WTC11 (cell line): Measurements from ENCODE around the gene TSACC.

Experiments
- FOXK1 ChIP-seq: sonication (generic); formaldehyde crosslinking; IDR thresholded peaks from 2 replicates; pipeline ENCODE4 v1.8.0; 2022; ENCODE audit warnings: mild to moderate bottlenecking, moderate library complexity, missing genetic modification reagents
- RELA ChIP-seq: sonication (generic); formaldehyde crosslinking; IDR thresholded peaks from 2 replicates; pipeline ENCODE4 v1.8.1; 2022; ENCODE audit warnings: missing genetic modification reagents, mild to moderate bottlenecking, borderline replicate concordance
- ZBTB21 ChIP-seq: sonication (generic); formaldehyde crosslinking; IDR thresholded peaks from 2 replicates; pipeline ENCODE4 v1.8.1; 2023; ENCODE audit warnings: mild to moderate bottlenecking, missing genetic modification reagents, borderline replicate concordance
- ZNF121 ChIP-seq: sonication (generic); formaldehyde crosslinking; IDR thresholded peaks from 2 replicates; pipeline ENCODE4 v1.8.0; 2023; ENCODE audit warnings: missing genetic modification reagents
- ZNF317 ChIP-seq: sonication (generic); formaldehyde crosslinking; IDR thresholded peaks from 2 replicates; pipeline ENCODE4 v1.8.1; 2023; ENCODE audit warnings: low read depth, mild to moderate bottlenecking, moderate library complexity, missing genetic modification reagents, borderline replicate concordance
- TF ChIP-seq, protein P1 (sequence below): fragments of 200-600 bp; IDR thresholded peaks from 2 replicates; pipeline ENCODE4 v1.8.0; 2022; ENCODE audit warnings: antibody characterized with exemption
- TF ChIP-seq, protein P2 (sequence below): sonication (generic); formaldehyde crosslinking; IDR thresholded peaks from 2 replicates; pipeline ENCODE4 v1.8.1; 2023; ENCODE audit warnings: mild to moderate bottlenecking, missing genetic modification reagents
- TF ChIP-seq, protein P3 (sequence below): sonication (generic); formaldehyde crosslinking; conservative IDR thresholded peaks from 2 replicates; pipeline ENCODE4 v1.8.1; 2023; ENCODE audit warnings: mild to moderate bottlenecking, low read depth, missing genetic modification reagents, moderate library complexity
- TF ChIP-seq, protein P4 (sequence below): sonication (generic); formaldehyde crosslinking; IDR thresholded peaks from 2 replicates; pipeline ENCODE4 v1.8.0; 2022; ENCODE audit warnings: mild to moderate bottlenecking, missing genetic modification reagents

DNA sequence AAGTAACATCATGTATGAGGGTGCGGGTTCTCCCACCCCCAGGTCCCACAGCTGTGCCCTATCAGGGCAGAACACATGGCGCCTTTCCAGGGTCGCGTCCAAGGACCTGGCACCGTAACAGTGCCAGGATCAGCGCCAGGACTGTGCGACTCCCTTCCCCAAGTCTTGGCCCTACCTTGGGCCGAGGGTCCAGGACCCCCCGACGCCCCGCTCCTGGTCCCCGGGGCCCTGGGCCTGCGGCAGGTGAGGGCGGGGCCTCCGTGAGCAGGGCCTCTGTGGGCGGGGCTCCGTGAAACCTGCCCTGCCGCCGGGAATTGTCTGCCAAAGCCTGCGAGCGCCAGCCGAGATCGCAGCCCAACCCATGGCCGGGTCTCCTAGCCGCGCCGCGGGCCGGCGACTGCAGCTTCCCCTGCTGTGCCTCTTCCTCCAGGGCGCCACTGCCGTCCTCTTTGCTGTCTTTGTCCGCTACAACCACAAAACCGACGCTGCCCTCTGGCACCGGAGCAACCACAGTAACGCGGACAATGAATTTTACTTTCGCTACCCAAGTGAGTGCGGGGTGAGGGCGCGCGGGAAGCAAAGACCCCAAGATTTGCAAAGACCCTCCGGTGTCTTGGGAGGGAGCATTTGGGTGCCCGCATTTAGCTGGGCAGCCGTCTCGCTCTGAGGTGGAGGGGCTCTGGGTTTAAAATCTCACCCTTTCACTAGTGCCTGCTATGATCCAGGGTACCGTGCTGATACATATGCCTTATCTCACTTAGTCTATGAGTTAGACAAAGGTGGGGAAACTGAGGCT is 30.8 kb downstream of the TSACC start, which contains the start of gene RHBG:
- TF ChIP-seq, protein P1, sequence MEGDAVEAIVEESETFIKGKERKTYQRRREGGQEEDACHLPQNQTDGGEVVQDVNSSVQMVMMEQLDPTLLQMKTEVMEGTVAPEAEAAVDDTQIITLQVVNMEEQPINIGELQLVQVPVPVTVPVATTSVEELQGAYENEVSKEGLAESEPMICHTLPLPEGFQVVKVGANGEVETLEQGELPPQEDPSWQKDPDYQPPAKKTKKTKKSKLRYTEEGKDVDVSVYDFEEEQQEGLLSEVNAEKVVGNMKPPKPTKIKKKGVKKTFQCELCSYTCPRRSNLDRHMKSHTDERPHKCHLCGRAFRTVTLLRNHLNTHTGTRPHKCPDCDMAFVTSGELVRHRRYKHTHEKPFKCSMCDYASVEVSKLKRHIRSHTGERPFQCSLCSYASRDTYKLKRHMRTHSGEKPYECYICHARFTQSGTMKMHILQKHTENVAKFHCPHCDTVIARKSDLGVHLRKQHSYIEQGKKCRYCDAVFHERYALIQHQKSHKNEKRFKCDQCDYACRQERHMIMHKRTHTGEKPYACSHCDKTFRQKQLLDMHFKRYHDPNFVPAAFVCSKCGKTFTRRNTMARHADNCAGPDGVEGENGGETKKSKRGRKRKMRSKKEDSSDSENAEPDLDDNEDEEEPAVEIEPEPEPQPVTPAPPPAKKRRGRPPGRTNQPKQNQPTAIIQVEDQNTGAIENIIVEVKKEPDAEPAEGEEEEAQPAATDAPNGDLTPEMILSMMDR = no peak
- TF ChIP-seq ZBTB21 (CRISPR knock-in tag) (no peak), ZNF317 (CRISPR knock-in tag) (no peak), ZNF121 (CRISPR knock-in tag) (no peak), FOXK1 (no peak), RELA (no peak)
- TF ChIP-seq, protein P2, sequence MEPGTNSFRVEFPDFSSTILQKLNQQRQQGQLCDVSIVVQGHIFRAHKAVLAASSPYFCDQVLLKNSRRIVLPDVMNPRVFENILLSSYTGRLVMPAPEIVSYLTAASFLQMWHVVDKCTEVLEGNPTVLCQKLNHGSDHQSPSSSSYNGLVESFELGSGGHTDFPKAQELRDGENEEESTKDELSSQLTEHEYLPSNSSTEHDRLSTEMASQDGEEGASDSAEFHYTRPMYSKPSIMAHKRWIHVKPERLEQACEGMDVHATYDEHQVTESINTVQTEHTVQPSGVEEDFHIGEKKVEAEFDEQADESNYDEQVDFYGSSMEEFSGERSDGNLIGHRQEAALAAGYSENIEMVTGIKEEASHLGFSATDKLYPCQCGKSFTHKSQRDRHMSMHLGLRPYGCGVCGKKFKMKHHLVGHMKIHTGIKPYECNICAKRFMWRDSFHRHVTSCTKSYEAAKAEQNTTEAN (CRISPR knock-in tag) = no peak
- TF ChIP-seq, protein P3, sequence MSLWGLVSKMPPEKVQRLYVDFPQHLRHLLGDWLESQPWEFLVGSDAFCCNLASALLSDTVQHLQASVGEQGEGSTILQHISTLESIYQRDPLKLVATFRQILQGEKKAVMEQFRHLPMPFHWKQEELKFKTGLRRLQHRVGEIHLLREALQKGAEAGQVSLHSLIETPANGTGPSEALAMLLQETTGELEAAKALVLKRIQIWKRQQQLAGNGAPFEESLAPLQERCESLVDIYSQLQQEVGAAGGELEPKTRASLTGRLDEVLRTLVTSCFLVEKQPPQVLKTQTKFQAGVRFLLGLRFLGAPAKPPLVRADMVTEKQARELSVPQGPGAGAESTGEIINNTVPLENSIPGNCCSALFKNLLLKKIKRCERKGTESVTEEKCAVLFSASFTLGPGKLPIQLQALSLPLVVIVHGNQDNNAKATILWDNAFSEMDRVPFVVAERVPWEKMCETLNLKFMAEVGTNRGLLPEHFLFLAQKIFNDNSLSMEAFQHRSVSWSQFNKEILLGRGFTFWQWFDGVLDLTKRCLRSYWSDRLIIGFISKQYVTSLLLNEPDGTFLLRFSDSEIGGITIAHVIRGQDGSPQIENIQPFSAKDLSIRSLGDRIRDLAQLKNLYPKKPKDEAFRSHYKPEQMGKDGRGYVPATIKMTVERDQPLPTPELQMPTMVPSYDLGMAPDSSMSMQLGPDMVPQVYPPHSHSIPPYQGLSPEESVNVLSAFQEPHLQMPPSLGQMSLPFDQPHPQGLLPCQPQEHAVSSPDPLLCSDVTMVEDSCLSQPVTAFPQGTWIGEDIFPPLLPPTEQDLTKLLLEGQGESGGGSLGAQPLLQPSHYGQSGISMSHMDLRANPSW (CRISPR knock-in tag) = no peak
- TF ChIP-seq, protein P4, sequence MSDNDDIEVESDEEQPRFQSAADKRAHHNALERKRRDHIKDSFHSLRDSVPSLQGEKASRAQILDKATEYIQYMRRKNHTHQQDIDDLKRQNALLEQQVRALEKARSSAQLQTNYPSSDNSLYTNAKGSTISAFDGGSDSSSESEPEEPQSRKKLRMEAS (CRISPR knock-in tag) = no peak
